GM18873 (cell line): ENCODE measurements around the gene MRPS23.

Source experiments
- ATAC-seq: cut with Tn5 transposase; IDR thresholded peaks from one replicate; pipeline ENCODE4 v1.9.1; 2021; ENCODE audit warnings: mild to moderate bottlenecking, moderate library complexity, moderate number of reproducible peaks; ENCODE audit not compliant: unreplicated experiment, low FRiP score

MRPS23 gene

DNA sequence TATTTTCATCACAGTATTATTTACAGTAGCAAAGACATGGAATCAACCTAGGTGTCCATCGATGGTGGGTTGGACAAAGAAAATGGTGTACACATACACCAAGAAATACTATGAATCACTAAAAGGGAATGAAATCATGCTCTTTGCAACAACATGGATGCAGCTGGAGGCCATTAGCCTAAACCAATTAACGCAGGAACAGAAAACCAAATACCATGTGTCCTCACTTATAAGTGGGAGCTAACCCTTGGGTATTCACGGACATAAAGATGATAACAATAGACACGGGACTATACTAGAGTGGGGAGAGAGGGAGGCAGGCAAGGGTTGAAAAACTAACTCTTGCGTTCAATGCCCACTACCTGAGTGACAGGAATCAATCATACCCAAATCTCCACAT lies 41.0 kb downstream of the MRPS23 start:
- no peak for ATAC-seq

DNA sequence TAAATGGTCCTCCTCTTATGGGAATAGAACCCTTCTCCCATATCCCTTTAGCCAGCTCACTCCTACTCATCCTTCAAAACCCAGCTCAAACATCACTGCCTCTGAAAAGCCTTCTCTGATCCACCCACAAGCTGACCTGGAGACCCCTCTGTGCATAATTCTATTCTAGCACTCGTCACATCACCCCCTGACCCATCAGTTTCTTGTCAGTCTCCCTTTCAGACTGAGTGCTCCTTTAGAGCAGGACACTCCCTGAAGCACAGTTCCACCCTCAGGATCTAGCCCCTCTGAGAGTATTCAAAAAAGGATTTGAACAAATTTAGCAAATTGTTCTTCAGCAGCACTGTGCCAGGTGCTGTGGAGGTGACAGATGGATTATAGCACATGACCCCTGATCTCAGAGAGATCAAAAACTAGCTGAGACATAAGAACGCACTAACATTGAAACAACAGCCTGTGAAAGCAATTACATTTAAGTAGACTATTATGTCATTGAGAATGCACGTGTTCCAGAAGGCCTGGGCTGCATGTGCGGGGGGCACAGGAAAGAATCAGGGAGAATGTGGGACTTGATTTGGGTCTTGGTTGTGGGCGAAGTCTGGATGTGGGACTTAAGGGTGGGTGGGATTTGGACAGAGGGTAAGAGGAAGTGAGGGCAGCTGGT lies 43.5 kb downstream of the MRPS23 start:
- ATAC-seq, result no peak

DNA sequence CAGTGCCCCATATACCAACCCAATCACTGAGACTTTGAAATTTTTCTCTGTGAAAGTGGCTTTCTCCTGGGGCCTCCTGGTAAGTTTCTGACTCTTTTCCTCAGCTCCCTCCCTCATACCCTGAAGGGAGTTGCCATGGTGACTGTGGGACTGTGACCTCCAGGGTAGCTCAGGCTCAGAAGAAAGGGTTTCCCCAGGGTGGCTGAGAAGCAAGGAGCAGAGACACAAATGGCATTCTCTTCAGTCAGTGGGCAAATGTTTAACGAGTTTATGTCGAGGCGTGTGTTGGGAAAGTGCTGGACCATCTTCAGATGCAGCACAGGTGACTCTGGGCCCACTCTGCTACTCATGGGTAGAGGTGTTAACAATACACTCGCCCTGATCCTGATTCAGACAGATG lies 46.8 kb downstream of the MRPS23 start:
- no peak for ATAC-seq

DNA sequence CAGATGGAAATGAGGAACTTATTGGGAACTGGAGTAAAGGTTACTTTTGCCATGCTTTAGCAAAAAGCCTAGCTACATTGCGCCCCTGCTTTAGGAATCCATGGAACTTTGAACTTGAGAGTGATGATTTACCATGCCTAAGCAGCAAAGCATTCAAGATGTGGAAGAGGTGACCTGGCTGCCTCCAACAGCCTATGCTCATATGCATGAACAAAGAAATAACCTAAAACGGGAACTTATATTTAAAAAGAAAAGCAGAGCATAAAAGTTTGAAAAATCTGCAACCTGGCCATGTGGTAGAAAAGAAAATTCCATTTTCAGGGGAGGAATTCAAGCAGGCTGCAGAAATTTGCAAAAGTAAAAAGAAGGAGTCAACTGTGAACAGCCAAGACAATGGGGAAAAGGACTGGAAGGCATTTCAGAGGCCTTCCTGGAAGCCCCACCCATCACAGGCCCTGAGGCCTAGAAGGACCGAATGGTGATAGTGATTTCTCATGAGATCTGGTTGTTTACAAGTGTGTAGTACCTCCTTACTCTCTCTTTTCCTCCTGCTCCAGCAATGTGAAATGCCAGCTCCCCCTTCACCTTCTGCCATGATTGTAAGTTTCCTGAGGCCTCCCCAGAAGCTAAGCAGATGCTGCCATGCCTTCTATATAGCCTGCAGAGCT lies 48.7 kb downstream of the MRPS23 start:
- no peak for ATAC-seq

DNA sequence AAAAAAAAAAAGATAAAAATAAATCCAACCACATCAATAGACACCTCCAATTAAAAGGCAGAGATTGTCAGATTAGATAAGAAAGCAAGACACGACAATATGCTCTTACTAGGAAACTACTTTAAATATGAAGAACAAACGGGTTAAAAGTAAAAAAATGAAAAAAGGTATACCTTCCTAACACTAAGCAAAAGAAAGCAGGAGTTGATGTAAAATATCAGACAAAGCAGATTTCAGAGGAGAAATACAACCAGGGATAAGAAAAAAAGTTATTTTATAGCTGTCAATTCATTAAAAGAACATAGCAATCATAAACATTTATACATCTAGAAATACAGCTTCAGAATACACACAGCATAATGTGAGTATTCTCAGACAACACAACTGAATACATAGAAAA lies 55.0 kb downstream of the MRPS23 start:
- no peak for ATAC-seq

DNA sequence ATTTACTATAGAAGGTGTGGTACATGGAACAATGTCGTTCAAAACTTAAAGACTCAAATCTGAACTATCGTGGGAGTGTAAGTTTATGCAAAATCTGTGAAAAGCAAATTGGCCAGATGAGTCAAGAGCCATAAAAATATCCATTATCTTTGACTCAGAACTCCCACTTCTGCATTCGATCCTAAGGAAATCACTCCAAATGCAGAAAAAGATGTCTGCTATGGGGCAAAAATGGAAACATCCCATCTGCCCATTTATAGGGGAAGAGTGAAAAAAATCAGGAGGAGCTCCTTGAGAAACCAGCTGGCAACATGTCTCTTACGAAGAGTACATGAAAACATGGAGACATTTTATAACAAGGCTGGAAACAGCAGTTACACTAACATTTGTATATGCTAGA lies 61.1 kb downstream of the MRPS23 start:
- ATAC-seq, result no peak

DNA sequence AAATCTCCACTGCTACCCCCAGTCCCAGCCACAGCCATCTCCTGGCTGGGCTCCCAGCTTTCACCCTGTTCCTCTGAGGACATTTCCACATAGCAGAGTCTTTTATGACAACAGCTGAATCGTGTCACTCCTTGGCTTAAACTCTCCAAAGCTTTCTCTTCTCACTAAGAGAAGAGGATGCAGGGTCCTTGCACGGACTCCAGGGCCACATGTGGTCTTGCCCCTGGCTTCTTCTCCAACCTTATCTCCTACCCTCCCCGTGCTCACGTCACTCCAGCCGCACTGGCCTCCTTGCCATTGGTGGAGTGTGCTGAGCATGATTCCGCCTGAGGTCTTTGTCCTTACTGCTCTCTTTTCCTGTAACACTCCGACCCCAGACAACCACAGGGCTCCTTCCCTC lies 64.8 kb downstream of the MRPS23 start:
- ATAC-seq, result no peak
